Keratinocyte (primary cell): ENCODE data around the gene TAOK1. TPM values are rescaled to one million over a fixed set of nuclear protein-coding genes. Genes with fewer than 3 reads are reported as not detected.

Experiments
- DNase-seq: peaks from one replicate; pipeline ENCODE4 v3.0.0-alpha.2; 2011; ENCODE audit warnings: low read depth, missing footprints, low spot score
- FAIRE-seq: peaks from 2 replicates; lab custom pipeline; 2011; peaks lifted over from hg19 to GRCh38; lab: Jason Lieb, UNC
- H2AFZ ChIP-seq: 2 replicates; pipeline ENCODE4 v1.6.0; 2012; ENCODE audit warnings: low read length, control low read depth, inconsistent platforms; ENCODE audit not compliant: control insufficient read depth
- H3K27ac ChIP-seq: 2 replicates; pipeline ENCODE4 v1.5.1; 2011; ENCODE audit warnings: low read length; ENCODE audit not compliant: control insufficient read depth, insufficient read depth
- H3K27me3 ChIP-seq: 3 replicates; pipeline ENCODE4 v1.6.0; 2011; ENCODE audit warnings: low read length; ENCODE audit not compliant: control insufficient read depth, insufficient read depth; ENCODE audit errors: extremely low read depth
- H3K36me3 ChIP-seq, 2 experiments: 2 replicates in 1 of 2; 3 replicates in 1 of 2; pipeline ENCODE4 v1.5.1; 2011; ENCODE audit warnings: low read length in 2 of 2, mild to moderate bottlenecking in 1 of 2; ENCODE audit not compliant: control insufficient read depth in 2 of 2, insufficient read depth in 2 of 2; ENCODE audit errors: extremely low read depth in 1 of 2
- H3K4me1 ChIP-seq: 3 replicates; pipeline ENCODE4 v1.5.1; 2011; ENCODE audit warnings: low read length; ENCODE audit not compliant: control insufficient read depth, insufficient read depth; ENCODE audit errors: extremely low read depth
- H3K4me2 ChIP-seq: 3 replicates; pipeline ENCODE4 v1.6.0; 2011; ENCODE audit warnings: low read depth, low read length; ENCODE audit not compliant: control insufficient read depth, insufficient read depth; ENCODE audit errors: extremely low read depth
- H3K4me3 ChIP-seq, 3 experiments: fragments of 200-600 bp in 1 of 3; sonication (generic) in 1 of 3; 2 replicates in 2 of 3; 3 replicates in 1 of 3; pipeline ENCODE4 v1.5.1; 2011 to 2016; ENCODE audit warnings: low read length in 3 of 3, mild to moderate bottlenecking in 3 of 3, control low read depth in 2 of 3, inconsistent platforms in 1 of 3, low read depth in 1 of 3, mixed read lengths in 1 of 3, mixed run types in 1 of 3, moderate library complexity in 1 of 3; ENCODE audit not compliant: control insufficient read depth in 2 of 3, insufficient read depth in 2 of 3; ENCODE audit errors: extremely low read depth in 1 of 3
- H3K79me2 ChIP-seq: 2 replicates; pipeline ENCODE4 v1.6.0; 2012; ENCODE audit warnings: low read length; ENCODE audit not compliant: control insufficient read depth, insufficient read depth
- H3K9ac ChIP-seq: 3 replicates; pipeline ENCODE4 v1.6.0; 2011; ENCODE audit warnings: low read length; ENCODE audit not compliant: control insufficient read depth, insufficient read depth; ENCODE audit errors: extremely low read depth
- H3K9me1 ChIP-seq: 3 replicates; pipeline ENCODE4 v1.6.0; 2011; ENCODE audit warnings: low read length; ENCODE audit not compliant: control insufficient read depth, insufficient read depth; ENCODE audit errors: extremely low read depth
- H3K9me3 ChIP-seq: 2 replicates; pipeline ENCODE4 v1.5.1; 2012; ENCODE audit warnings: low read depth, low read length; ENCODE audit not compliant: control insufficient read depth
- H4K20me1 ChIP-seq: 3 replicates; pipeline ENCODE4 v1.6.0; 2011; ENCODE audit warnings: low read length; ENCODE audit not compliant: control insufficient read depth, insufficient read depth; ENCODE audit errors: extremely low read depth
- EZH2 ChIP-seq: IDR thresholded peaks from one replicate; pipeline ENCODE4 v1.6.1; 2012; ENCODE audit warnings: inconsistent platforms, mild to moderate bottlenecking, low read length, moderate library complexity
- dilution Hi-C: fragments of 300-500 bp; cut with MboI; formaldehyde crosslinking; loops from one replicate; pipeline ENCODE4 v1.7.0; 2020; ENCODE audit warnings: low sequenced_read_pairs; ENCODE audit not compliant: extremely low pct_ligation_motif_present
- polyA plus RNA-seq, 5 experiments: library from polyadenylated mRNA; depleted of rRNA in 3 of 5; stranded (reverse) in 3 of 5; stranded (forward) in 1 of 5; unstranded in 1 of 5; fragments of >200 nt; gene quantifications; 1 replicate in 1 of 5; 2 replicates in 3 of 5; 3 replicates in 1 of 5; pipeline versions ENCODE4 v1.2.1 to v1.2.3, GENCODE V29; 2011 to 2012; ENCODE audit warnings: missing spikeins in 2 of 5, low read depth in 1 of 5, low replicate concordance in 1 of 5
- TF ChIP-seq, protein P1 (sequence below), 3 experiments: IDR thresholded peaks in 1 of 3; conservative IDR thresholded peaks in 1 of 3; optimal IDR thresholded peaks in 1 of 3; 2 replicates in 2 of 3; 3 replicates in 1 of 3; pipeline versions ENCODE3 to v1.5.1; 2011; ENCODE audit warnings: low read length in 3 of 3, mild to moderate bottlenecking in 3 of 3, moderate library complexity in 2 of 3, control low read depth in 1 of 3, inconsistent platforms in 1 of 3; ENCODE audit not compliant: insufficient read depth in 2 of 3; ENCODE audit errors: extremely low read depth in 1 of 3

TAOK1 gene
- polyA plus RNA-seq, 1 donor (not counting 4 experiments of a cell fraction or from before 2014, with no cell fraction given): 26.7 TPM

DNA sequence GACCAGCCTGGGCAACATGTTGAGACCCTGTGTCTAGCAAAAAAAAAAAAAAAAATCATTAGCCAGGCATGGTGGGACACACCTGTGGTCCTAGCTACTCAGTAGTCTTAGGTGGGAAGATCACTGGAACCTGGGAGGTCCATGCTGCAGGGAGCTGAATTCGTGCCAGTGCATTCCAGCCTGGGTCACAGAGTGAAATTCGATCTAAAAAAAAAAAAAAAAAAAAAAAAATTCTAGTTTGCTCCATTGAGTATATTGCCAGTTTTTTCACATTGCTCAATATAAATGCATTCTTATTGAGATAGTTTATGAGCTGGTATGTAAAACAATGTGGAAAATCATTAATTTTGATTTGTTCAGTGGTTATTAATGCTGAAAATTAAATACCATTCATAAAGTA, 124.6 kb downstream of the TAOK1 start:
- dilution Hi-C loops: no loop called here
- H3K4me3 ChIP-seq: no peak overlapping the region
- no peak overlapping the region for H3K4me2 ChIP-seq
- no peak overlapping the region for H3K9ac ChIP-seq
- H2AFZ ChIP-seq: no peak overlapping the region
- no peaks in the 10 kb centered on the region for H3K27me3 ChIP-seq
- no peaks in the 10 kb centered on the region for H3K9me1 ChIP-seq
- no peak for DNase-seq
- no peaks in the 10 kb centered on the region for H3K9me3 ChIP-seq
- FAIRE-seq: no peak
- peaks cover 16 to 18% of the 10 kb centered on the region in 2 experiments for H3K36me3 ChIP-seq
- no peaks in the 10 kb centered on the region for H3K4me1 ChIP-seq
- no peak overlapping the region for H3K27ac ChIP-seq
- no peaks in the 10 kb centered on the region for H3K79me2 ChIP-seq
- no peaks in the 10 kb centered on the region for H4K20me1 ChIP-seq
- TF ChIP-seq, protein P1, sequence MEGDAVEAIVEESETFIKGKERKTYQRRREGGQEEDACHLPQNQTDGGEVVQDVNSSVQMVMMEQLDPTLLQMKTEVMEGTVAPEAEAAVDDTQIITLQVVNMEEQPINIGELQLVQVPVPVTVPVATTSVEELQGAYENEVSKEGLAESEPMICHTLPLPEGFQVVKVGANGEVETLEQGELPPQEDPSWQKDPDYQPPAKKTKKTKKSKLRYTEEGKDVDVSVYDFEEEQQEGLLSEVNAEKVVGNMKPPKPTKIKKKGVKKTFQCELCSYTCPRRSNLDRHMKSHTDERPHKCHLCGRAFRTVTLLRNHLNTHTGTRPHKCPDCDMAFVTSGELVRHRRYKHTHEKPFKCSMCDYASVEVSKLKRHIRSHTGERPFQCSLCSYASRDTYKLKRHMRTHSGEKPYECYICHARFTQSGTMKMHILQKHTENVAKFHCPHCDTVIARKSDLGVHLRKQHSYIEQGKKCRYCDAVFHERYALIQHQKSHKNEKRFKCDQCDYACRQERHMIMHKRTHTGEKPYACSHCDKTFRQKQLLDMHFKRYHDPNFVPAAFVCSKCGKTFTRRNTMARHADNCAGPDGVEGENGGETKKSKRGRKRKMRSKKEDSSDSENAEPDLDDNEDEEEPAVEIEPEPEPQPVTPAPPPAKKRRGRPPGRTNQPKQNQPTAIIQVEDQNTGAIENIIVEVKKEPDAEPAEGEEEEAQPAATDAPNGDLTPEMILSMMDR (optimal IDR thresholded peaks at IDR 0.05 in 1 of 3, IDR thresholded peaks at IDR 0.05 in 1 of 3, conservative IDR thresholded peaks at IDR 0.05 in 1 of 3; ENCODE audit: extremely low read depth in 1 of 3, insufficient read depth in 2 of 3, low read length in 3 of 3): no peak
- TF ChIP-seq EZH2: no peak

DNA sequence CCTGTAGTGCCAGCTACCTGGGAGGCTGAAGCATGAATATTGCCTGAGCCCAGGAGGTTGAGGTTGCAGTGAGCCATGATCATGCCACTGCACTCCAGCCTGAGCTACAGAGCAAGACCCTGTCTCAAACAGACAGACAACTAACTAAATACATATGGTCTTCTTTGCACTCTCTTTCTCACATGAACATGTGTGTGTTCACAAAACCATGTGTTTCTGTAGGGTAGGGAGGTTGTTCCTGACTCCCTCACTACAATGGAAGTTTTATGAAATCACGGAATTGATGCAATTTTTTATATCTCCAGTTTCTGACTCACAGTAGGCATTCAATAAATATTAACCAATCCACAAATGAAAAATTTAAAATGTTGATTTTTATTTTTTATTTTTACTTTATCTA, 128.2 kb downstream of the TAOK1 start:
- dilution Hi-C loops: no loop called here
- Histone ChIP-seq H4K20me1 (no peaks in the 10 kb centered on the region), H3K79me2 (no peaks in the 10 kb centered on the region), H3K9ac (no peak overlapping the region), H3K4me1 (no peaks in the 10 kb centered on the region), H3K27ac (no peak overlapping the region), H3K9me1 (no peaks in the 10 kb centered on the region), H3K4me3 (no peak overlapping the region), H3K9me3 (no peaks in the 10 kb centered on the region), H3K36me3 (peaks cover 16 to 23% of the 10 kb centered on the region in 2 experiments), H3K27me3 (no peaks in the 10 kb centered on the region), H2AFZ (no peak overlapping the region), H3K4me2 (no peak overlapping the region)
- no peak for TF ChIP-seq EZH2
- TF ChIP-seq, protein P1 (optimal IDR thresholded peaks at IDR 0.05 in 1 of 3, IDR thresholded peaks at IDR 0.05 in 1 of 3, conservative IDR thresholded peaks at IDR 0.05 in 1 of 3; ENCODE audit: extremely low read depth in 1 of 3, insufficient read depth in 2 of 3, low read length in 3 of 3): no peak
- DNase-seq (no peak), FAIRE-seq (no peak)
